Stimulated activated CD4-positive, alpha-beta T cell treated with anti-CD3 and anti-CD28 coated beads, TNF-alpha, amount 100 ng/mL, for 48 hours (primary cell): ENCODE results near the gene BMPER.

Source experiments
- DNase-seq, 3 donors: peaks; one replicate each; pipeline ENCODE4 v3.0.0-alpha.2; 2020; ENCODE audit warnings: low read depth in 3 of 3

Gene BMPER

DNA sequence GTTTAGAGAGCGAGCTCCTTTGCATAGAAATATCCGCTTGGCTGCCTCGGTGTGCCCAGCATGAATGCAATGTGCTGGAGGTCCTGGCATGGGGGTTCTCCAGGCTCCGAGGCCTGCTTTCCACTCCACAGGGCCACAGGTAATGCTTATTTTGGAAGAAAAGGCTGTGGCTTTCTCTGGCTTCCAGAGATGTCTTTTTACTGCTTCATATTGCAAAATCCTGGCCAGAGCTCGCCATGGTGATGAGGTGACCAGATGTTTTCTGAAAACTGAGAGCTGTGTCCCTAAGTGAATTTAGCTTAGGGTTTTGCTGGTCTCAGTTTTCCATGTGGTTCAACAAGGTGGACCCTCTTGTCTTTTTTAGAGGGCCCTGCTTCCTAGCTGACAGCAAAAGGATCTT, 65.2 kb downstream of the BMPER start:
- DNase-seq = no peak

DNA sequence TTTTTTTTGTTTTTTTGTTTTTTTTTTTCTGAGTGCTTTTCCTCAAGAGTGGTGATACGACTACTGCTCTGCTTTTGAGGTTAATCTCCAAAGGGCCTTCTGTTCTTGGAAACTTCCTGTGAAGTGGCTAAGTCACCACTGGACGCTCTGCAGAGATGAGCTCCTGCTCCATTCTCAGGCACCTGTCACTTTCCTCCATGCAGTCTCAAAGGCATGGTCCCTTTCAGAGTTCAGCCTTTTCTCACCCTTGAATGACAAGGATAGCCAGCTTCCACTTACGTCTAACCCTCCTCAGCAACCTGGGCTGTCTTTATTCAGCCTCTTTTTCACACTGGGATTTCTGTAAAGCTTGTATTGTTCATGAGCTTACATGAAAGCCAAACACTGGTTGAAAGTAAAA, 65.8 kb downstream of the BMPER start:
- DNase-seq = no peak

DNA sequence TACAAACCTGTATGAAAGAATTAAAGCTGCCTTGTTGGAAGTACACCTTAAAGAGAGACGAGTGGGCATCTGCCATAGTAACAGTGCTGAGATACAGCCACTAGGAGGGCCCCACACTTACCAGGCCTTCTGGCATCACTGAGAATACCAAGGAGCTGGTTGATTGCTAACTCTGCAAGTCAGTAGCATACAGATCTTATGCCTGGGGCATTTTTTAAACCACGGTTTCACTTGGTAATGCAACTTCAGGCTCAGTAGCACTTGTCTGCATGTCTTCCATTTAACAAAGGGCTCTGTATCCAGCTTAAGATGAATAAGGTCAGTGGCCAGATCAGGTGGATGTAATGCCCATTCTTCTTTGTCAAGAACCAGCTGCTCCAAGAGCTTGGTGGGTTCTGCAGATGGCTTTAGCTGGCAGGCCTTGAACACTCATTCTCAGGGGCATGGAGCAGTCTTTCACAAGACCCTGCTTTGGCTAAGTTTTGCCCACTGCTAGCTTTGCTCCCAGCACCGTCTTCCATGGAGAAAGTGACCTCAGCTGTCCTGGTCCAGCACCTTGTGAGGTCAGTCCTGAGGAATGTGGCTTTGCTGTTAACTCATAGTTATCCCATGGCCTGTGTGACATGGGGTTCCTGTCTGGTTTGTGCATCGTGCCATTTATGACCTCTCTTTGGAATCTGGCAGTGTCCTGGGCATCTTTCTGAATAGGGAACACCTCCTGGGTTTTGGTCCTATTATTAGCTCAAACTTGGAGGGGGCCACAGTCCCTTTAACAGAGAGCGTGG, 68.1 kb downstream of the BMPER start:
- no peak for DNase-seq

DNA sequence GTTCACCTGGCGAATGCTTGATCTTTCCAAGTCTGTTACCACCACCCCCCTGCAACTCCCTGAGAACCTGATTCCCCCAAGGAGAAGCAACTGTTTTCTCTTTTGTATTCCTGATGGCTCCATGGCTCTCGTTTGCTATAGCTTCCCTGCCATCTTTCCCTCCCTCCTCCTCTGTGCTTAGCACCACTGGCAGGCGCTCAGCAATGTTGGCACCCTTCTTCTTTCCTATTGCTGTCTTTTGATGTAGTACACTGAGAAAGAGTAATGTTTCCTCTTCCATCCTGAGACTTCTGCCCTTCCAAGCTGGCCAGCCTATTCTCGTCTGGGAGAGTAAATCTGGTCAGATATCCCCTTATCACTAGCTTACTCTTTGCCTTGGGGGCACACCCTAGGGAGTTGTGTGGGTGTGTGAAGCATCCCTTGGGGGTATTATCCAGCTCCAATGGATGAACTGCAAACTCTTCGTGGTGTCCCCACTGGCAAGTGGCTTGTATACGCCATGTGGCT, 74.0 kb downstream of the BMPER start:
- no peak for DNase-seq

DNA sequence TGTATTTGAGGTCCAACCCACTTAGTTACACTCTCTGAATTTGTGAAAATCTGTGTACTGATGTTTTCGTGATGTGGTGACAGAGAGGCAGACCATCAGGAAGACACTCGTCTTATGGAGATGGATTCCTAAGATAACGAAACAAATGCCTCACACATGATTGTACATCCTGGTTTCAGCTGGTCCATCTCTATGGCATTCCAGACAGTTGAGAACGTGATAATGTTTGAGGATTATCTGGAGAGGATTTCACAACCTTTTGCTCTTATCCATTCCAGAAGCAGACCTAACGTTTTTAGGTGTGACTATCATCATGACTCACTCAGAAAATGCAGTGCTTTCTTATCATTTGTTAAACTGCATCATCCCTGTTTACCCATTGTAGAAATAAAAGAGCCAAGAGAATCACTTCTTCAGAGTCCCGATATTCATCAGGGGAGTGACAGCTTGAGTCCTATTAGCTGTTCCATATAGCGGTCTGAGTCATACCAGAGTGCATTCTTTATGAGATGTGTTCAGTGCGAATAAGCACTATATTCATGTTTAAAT, 74.5 kb downstream of the BMPER start:
- DNase-seq = no peak

DNA sequence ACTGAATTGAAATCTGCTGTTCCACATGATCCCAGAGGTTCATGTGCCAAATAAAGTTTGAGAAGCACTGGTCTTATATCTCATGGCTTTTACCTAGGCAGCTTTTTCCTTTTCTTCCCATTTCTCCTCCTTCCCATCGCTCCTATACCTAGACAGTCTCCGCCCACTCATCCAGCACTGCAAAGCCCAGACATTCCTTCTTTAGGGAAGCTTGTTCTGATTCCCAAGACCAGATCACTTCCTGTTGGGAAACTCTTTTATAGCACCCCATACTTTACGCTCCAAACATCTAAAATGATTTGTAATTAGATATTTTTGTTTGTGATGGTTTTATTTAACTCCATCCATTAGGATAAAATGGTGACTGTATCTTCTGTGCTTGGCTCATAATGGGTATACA, 75.9 kb downstream of the BMPER start:
- DNase-seq = no peak

DNA sequence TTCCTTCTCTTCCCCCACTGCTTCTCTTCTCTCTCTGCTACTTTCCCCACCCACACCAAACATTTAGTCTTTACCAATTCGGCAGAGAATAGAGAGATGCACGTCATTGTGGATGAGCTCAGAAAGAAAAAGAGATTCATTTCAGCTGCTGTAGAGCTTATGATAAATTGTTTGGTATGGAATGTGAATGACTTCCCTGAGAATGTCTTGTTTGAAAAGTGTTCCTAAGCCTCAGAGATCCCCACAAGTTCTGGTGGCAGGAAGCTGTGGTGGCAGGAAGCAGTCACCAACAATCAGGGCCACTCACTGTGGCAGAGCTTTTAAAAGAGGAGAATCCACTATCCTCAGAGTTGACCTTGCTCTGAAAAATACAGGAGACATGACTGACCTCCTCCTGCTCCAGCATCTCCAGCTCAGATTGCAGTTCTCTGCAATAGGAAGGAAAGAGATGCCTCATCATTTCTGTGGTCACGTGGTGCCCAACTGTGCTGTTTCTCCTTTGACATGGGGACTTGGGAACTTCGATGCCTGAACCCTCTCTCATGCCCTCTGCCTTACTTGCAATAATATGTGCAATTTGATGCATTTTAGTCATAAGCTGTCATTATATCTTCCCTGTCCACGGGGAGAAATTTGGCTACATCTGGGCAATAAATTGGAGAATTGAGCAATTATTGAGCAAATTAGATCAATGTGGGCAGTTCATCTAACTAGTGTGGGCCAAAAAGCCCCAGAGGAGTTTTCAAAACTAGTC, 76.5 kb downstream of the BMPER start:
- DNase-seq = no peak

DNA sequence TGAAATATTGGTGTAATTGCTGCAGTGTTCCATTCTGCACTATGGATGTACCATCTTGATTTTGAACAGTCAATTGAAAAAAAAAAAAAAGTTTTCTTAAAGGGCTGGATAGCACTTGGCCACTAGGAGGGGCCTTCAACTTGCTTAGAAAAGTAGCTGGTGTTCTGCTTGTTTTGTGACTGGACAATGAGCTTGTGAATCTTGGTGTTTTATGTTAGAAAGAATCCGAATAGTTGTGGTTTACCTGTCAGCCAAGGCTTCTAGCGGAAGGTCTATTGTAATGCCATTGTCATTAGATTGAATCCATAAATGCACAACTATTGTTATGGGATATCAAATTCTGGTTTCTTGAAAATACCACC, 77.1 kb downstream of the BMPER start:
- DNase-seq = no peak

DNA sequence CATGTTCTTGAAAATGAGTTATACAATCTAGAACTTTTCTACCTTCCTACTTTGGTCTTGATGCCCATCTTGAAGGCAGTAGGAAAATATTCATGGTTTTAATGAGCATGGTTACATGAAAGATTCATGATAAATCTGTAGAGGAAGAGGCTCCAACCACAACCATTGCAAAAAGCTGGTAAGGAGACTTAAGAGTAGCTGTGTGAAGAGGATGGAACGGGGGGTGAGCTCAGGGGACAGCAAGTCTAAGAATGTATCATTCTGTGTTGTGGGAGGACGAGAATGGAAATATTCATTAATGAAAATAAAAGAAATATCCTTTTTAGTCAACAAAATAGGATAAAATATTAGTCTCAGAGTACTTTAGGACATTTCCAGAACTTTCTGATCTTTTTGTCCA, 81.1 kb downstream of the BMPER start:
- DNase-seq = no peak

DNA sequence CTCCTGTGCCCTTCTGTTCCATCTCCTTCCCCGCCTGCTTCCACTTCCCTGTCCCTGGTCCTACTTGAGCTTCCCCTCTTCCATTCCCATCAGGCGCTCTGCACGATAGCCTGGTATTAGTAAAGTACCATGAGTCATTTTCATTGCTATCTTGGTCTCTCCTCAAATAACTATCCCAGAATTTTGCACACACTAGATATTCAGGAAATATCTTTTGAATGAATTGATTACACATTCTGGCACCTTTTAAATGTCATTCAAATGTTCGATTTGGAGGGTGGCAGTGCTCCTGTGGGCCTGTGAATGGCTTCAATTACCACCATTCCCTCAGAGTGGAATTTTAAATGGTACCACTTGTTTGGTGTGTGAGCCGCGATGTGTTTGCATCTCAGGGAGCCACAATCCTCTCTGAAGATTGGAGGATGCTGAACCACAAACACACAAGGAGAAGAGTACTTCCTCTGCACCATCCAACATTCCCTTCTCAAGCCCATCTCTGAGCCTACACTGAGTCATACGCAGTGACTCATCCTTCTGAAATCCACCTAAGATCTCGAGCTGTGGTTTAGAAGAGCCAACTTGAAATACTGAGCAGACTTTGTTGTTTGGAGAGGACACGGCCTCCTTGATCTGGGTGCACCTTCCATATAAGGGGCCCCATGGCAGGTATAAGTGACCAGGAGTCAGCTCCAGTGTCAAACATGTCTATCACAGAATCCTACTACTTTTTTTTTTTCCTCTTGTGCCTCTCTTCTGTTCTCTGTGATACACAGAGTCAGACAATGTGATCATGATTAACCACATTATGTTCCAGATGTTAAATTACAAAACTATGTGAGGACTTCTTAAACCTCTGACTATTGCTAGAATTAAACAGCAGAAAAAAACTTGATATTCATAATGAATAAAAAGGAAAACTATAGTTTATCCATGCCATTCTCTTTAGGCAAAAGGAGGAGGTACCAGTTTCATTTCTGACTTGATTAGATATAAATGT, 81.9 kb downstream of the BMPER start:
- no peak for DNase-seq

DNA sequence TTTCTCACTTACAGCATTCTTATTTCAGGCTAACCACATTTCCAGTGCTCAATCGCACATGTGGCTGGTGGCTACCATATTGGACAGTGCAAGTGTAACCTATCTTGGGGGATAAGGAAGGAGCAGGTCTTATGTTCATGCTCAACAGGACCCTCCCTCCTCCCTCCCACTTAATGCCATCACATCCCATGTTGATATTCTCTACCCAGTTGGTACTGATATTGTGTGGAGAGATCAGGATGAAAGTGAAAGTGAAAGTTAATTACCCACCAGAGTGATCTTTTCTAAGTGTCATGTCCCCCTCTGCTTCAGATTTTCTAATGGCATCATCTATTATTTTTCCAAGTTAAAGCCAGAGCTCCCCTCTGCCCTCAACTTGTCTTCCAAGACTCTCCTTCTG, 91.6 kb downstream of the BMPER start:
- no peak for DNase-seq

DNA sequence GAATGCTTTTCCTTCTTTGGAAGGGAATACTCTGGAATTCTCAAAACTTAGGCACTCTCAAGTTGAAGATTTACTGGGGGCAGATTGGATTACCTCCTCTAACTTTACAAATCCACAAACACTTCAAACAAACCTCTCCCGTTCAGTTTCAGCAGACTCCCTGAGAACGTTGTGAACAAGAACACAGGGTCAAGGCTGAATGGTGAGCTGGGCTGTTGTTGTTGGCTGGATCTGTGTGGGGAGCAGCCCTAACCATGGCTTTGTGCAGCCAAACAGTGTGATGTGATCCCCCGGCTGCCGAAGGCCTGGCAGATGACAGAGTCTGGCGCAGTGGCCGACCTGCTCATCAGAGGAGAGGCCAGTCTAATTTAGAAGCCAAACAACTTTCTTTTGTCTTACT, 93.1 kb downstream of the BMPER start:
- no peak for DNase-seq

DNA sequence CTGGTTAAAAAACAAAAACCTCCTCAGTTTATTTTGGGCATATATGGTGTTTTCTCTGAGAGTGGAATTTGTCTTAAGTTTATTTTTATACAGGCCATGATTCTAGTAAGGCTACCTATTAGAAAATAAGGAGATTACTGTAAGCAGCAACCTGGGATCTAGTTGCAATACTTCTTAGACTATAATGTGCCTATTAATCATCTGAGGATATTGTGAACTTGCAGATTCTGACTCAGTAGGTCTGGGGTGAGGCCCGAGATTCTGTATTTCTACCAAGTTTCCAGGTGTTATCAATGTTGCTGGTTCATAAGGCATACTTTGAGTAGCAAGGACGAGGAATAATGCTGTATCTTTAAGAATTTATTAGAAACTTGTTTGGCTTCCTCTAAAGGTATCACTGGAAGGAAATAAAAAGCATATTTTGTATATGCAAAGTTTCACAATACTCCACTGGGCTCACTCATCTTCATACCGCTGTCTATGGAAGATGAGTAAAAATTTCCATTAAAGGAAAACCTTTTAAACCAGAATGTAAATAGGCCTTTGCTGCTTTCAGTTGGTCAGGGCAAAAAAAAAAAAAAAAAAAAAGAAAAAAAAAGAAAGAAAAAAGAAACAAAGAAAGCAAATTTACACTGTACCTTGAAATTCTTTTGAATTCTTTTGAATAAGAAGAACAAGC, 105.8 kb downstream of the BMPER start:
- DNase-seq = no peak

DNA sequence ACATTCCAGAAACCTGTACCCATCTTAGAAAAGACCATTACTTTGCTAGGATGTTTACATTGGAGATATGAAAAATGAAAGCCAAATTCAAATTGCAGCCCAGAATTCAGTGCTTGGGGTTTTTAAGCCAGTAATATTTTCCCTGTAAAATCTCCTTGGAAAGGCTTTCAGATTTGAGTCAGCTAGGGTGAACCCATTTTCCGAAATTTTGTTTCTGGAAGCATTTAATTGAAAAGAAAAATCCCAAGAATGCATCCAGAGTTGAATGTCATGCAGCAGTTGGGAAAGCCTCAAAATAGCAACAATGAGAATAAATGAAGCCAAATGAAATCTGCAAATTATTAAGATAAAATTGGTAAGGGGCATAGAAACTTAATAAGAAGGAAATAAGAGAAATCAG, 106.4 kb downstream of the BMPER start:
- DNase-seq = no peak

DNA sequence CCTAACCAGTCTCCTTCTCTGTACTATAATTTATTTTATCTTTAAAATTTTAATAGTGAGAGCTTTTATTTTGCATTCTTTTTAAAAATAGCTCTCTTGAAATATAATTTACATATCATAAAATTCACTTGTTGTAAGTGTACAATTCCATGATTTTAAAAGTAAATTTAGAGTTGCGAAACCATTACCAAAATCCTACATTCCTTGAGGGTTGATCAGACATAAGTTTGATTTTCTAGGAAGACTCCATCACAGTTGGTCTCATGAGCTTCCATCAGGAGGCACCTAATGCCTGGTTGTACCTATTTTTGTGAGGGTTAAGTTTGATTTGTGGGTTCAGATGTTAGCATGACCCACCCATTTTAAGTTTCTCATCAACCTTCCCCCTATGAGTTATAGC, 108.1 kb downstream of the BMPER start:
- no peak for DNase-seq

DNA sequence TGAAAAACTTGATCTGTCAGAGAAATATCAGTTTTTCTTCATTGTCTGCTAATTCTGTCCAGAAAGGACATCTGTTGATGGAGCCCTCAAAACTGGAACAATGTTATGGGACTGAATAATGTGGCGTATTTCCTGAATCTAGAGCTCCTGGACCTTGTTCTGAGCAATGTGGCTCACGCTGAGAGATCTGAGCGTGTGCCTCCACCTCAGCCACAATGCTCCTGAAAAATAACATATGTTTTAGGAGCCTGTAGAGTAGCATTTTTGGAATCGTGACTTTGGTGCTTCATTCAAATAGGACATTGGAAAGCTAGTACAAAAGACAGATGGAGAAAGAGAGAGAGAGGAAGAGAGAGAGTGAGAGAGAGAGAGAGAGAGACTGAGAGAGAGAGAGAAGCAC, 110.3 kb downstream of the BMPER start:
- DNase-seq = no peak

DNA sequence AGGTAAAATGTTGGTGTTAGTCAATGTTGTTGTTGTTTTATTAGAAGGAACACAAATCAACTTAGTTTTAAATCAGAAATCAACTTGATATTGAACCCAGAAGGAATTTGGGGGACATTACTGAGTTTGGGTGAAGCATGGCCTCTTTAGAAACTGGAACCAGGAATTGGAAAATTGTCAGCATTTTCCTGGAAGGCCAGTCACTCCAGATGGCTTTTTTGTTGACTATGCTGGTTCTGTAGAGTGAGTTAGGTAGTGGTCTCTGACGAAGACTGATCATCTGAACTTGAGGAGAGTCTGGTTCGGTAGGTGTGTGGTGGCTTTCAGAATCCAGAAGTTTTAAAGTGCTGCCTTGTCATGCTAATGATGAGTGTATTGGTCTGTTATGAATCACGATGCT, 111.5 kb downstream of the BMPER start:
- DNase-seq = no peak

DNA sequence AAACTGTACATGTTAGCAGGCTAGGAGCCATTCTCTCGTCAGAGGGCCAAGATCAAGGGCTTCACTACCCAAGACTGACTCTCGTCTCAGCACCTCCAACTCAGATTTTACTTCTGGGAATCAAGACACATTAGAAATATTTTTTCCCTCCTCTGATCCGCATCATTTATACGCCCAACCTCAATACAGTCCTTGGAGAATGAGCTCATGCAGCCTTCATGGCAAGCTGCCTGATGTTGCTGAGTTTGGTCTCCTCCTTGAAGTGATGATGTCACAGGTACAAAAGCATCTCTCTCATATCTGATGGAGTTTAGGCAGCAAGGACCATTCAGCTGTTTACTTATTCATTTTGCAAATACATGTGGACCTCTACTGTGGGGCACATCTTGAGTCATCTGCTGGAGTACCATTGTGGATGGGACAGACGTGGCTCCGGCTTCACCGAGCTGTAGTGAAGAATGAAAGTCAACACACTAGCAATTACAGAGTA, 114.0 kb downstream of the BMPER start:
- DNase-seq = no peak

DNA sequence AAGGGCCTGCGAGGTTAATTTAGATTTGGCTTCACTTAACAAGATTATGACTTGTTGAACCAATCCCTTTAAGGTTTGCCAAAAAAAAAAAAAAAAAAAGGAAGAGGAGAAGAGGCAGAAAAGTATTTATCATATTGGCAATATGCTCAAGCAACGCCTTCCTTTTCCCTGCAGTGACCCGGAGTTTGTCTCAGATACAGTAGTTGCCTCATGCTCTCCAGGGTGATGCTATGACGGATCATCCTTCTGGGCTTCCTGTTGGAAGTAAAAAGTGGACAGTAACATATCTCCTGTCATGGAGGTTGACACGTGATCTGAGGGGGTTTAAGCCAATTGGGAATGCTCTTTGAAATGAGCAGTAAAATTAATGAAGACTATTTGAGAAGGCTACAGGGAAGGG, 117.3 kb downstream of the BMPER start:
- DNase-seq = no peak

DNA sequence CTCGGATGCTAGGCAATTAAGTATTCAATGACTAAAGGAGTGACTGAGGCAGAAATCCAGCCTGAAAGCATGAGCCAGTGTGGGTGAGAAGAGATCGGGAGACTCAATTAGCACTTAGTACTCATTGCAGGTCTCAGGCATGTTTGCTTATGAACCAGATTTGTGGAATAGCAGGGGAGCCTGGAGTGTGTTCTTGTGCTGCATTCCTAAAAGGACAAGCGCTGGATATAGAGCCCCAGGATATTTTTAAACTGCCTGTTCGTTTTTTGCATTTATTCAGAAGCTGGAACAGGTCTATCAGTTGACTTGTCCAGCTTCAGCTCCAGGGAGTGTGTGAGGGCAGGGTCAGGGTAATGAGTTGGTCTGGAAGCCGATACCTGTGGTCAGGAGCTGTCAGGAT, 120.3 kb downstream of the BMPER start:
- DNase-seq = no peak
